ENCODE data around the gene EFCAB7. TPM values are rescaled to one million over a fixed set of nuclear protein-coding genes. Genes with fewer than 3 reads are reported as not detected.

Gene EFCAB7
- total RNA-seq, 1 donor = 6.5 TPM

GRCh38 chr1:63498106-63498505, 25.2 kb upstream of the EFCAB7 start:
- H3K4me3 ChIP-seq (ENCODE audit: low read depth, low read length) = no peak overlapping the region
- no peak for DNase-seq (ENCODE audit: low read depth)
- TF ChIP-seq CTCF (IDR thresholded peaks at IDR 0.05; ENCODE audit: insufficient read depth, low read depth, low read length) = no peak

GRCh38 chr1:63501256-63501655, 22.1 kb upstream of the EFCAB7 start:
- H3K4me3 ChIP-seq (ENCODE audit: low read depth, low read length) = no peak overlapping the region
- DNase-seq (ENCODE audit: low read depth) = no peak
- TF ChIP-seq CTCF (IDR thresholded peaks at IDR 0.05; ENCODE audit: insufficient read depth, low read depth, low read length) = no peak

GRCh38 chr1:63506782-63507181, 16.5 kb upstream of the EFCAB7 start:
- no peak overlapping the region for H3K4me3 ChIP-seq (ENCODE audit: low read depth, low read length)
- no peak for TF ChIP-seq CTCF (IDR thresholded peaks at IDR 0.05; ENCODE audit: insufficient read depth, low read depth, low read length)
- no peak for DNase-seq (ENCODE audit: low read depth)

- no peak overlapping the region for H3K4me3 ChIP-seq (ENCODE audit: low read depth, low read length)
- TF ChIP-seq CTCF (IDR thresholded peaks at IDR 0.05; ENCODE audit: insufficient read depth, low read depth, low read length) = no peak
- no peak for DNase-seq (ENCODE audit: low read depth)
These were observed 13.6 kb upstream of the EFCAB7 start for GRCh38 chr1:63509718-63510117.

- DNase-seq (ENCODE audit: low read depth) = no peak
- no peak for TF ChIP-seq CTCF (IDR thresholded peaks at IDR 0.05; ENCODE audit: insufficient read depth, low read depth, low read length)
- no peak overlapping the region for H3K4me3 ChIP-seq (ENCODE audit: low read depth, low read length)
These were observed 10.7 kb upstream of the EFCAB7 start for GRCh38 chr1:63512584-63512983.

- H3K4me3 ChIP-seq (ENCODE audit: low read depth, low read length) = no peak overlapping the region
- TF ChIP-seq CTCF (IDR thresholded peaks at IDR 0.05; ENCODE audit: insufficient read depth, low read depth, low read length) = no peak
- DNase-seq (ENCODE audit: low read depth) = no peak
These were observed 6.7 kb upstream of the EFCAB7 start for GRCh38 chr1:63516629-63517028.

- no peak for DNase-seq (ENCODE audit: low read depth)
- H3K4me3 ChIP-seq (ENCODE audit: low read depth, low read length) = peak overlapping the region; percentile 85
- no peak for TF ChIP-seq CTCF (IDR thresholded peaks at IDR 0.05; ENCODE audit: insufficient read depth, low read depth, low read length)
These were observed 413 bp downstream of the EFCAB7 start for GRCh38 chr1:63523738-63524137.
